Stomach (tissue), 9 donors: ENCODE measurements around the gene PATZ1. TPM values are rescaled to one million over a fixed set of nuclear protein-coding genes. Genes with fewer than 3 reads are reported as not detected.
A peak's percentile ranks its signal among the peaks of the same experiment; 100 is the strongest.

Source experiments
- DNase-seq, 2 donors: peaks; one replicate each; pipeline versions ENCODE4 v3.0.0 to v3.0.0-alpha.2; 2013 to 2019
- H3K27ac ChIP-seq, 5 donors: fragments of 200-600 bp in 4 of 5; sonication (generic) in 4 of 5; one replicate each; pipeline ENCODE4 v1.5.1; 2013 to 2019; ENCODE audit warnings: mild to moderate bottlenecking in 1 of 5, moderate library complexity in 1 of 5
- H3K27me3 ChIP-seq, 3 donors: fragments of 200-600 bp; sonication (generic); one replicate each; pipeline ENCODE4 v1.5.1; 2017 to 2019; ENCODE audit warnings: mixed run types in 1 of 3
- H3K36me3 ChIP-seq, 4 donors: fragments of 200-600 bp; sonication (generic); 1 replicate in 3 of 4; 2 replicates in 1 of 4; pipeline ENCODE4 v1.5.1; 2016 to 2019
- H3K4me1 ChIP-seq, 4 donors: fragments of 200-600 bp; sonication (generic); one replicate each; pipeline ENCODE4 v1.5.1; 2016 to 2019
- H3K4me3 ChIP-seq, 4 donors: fragments of 200-600 bp; sonication (generic) in 3 of 4; one replicate each; pipeline ENCODE4 v1.5.1; 2016 to 2019; ENCODE audit warnings: mild to moderate bottlenecking in 1 of 4
- H3K9me3 ChIP-seq, 4 donors: fragments of 200-600 bp; sonication (generic); one replicate each; pipeline ENCODE4 v1.5.1; 2016 to 2019
- EP300 ChIP-seq: sonication (generic); formaldehyde crosslinking; IDR thresholded peaks from one replicate; pipeline ENCODE4 v1.6.1; 2017; ENCODE audit warnings: antibody characterized with exemption
- POLR2A ChIP-seq, 4 donors: fragments of 450-650 bp; IDR thresholded peaks; one replicate each; pipeline ENCODE4 v1.6.1; 2016; ENCODE audit warnings: antibody characterized with exemption in 4 of 4, control low read depth in 2 of 4, mild to moderate bottlenecking in 1 of 4, moderate library complexity in 1 of 4
- POLR2AphosphoS5 ChIP-seq, 3 donors: sonication (generic); formaldehyde crosslinking; IDR thresholded peaks; one replicate each; pipeline ENCODE4 v1.6.1; 2016; ENCODE audit warnings: antibody characterized with exemption in 3 of 3
- WGBS, 5 donors: extraction: QIAGEN DNeasy Blood & Tissue Kit in 3 of 5; methylation state at CpG; one replicate each; pipeline versions ENCODE4 v1.1.5 to v1.1.7; 2013 to 2018; 5-methylcytosine and 5-hydroxymethylcytosine counted together
- intact Hi-C: fragments of 100-400 bp; cut with DNase I; formaldehyde crosslinking; loops from one replicate; pipeline ENCODE4 v1.15.1; 2023; ENCODE audit warnings: low total_unique reads
- polyA plus RNA-seq, 3 donors: library from polyadenylated mRNA; stranded (reverse); fragments of 200-250 nt; gene quantifications; one replicate each; pipeline ENCODE4 v1.2.3, GENCODE V29; 2013
- small RNA-seq, 4 donors: library from RNA; depleted of rRNA; stranded (forward); fragments of <200 nt; gene quantifications; one replicate each; pipeline ENCODE3, GENCODE V24; 2016
- total RNA-seq, 5 donors: library from RNA; depleted of rRNA; stranded (reverse); fragments of >200 nt; gene quantifications; one replicate each; pipeline versions ENCODE4 v1.1.0 to v1.2.3, GENCODE V29; 2014 to 2016
- TF ChIP-seq, protein P1 (sequence below), 7 experiments: fragments of 450-650 bp in 4 of 7; fragments of 200-600 bp in 3 of 7; sonication (generic) in 3 of 7; IDR thresholded peaks; one replicate each; pipeline ENCODE4 v1.5.1; 2016 to 2019; ENCODE audit warnings: antibody characterized with exemption in 7 of 7, control low read depth in 2 of 7, mild to moderate bottlenecking in 1 of 7
- donor health status: healthy with polysubstance abuse.
- donor health status: Bipolar disorder and iron deficiency.
- donor health status: healthy.

Gene PATZ1
- total and polyA plus RNA-seq, 8 donors = 4.9 to 21.1 (median 14.0) TPM

DNA sequence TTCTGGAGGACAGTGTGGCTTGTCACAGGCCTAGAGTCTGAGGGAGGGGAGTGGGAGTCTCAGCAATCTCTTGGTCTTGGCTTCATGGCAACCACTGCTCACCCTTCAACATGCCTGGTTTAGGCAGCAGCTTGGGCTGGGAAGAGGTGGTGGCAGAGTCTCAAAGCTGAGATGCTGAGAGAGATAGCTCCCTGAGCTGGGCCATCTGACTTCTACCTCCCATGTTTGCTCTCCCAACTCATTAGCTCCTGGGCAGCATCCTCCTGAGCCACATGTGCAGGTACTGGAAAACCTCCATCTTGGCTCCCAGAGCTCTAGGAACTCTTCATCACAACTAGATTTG, 66.8 kb downstream of the PATZ1 start:
- Histone ChIP-seq H3K36me3 (peaks cover 67 to 97% (median 94%) of the 10 kb centered on the region in 4 donors), H3K4me1 (peaks cover 11 to 76% (median 46%) of the 10 kb centered on the region in 4 donors), H3K4me3 (no peak overlapping the region), H3K9me3 (no peaks in the 10 kb centered on the region), H3K27ac (peak overlapping the region; percentile 43 to 80 (median 74)), H3K27me3 (no peaks in the 10 kb centered on the region)
- DNase-seq = no peak
- TF ChIP-seq POLR2AphosphoS5 (IDR thresholded peaks at IDR 0.05) = no peak
- TF ChIP-seq EP300 = no peak
- intact Hi-C loops = no loop called here

DNA sequence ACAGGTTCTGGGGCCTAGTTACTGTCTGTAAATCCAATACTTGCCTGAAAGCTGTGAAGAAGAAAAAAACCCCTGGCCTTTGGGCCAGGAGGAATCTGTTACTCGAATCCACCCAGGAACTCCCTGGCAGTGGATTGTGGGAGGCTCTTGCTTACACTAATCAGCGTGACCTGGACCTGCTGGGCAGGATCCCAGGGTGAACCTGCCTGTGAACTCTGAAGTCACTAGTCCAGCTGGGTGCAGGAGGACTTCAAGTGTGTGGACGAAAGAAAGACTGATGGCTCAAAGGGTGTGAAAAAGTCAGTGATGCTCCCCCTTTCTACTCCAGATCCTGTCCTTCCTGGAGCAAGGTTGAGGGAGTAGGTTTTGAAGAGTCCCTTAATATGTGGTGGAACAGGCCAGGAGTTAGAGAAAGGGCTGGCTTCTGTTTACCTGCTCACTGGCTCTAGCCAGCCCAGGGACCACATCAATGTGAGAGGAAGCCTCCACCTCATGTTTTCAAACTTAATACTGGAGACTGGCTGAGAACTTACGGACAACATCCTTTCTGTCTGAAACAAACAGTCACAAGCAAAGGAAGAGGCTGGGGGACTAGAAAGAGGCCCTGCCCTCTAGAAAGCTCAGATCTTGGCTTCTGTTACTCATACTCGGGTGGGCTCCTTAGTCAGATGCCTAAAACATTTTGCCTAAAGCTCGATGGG, 67.4 kb downstream of the PATZ1 start:
- H3K9me3 ChIP-seq = no peaks in the 10 kb centered on the region
- TF ChIP-seq POLR2A (IDR thresholded peaks at IDR 0.05) (no peak), POLR2AphosphoS5 (IDR thresholded peaks at IDR 0.05) (peak in 1 of 3 donors; percentile 32)
- H3K4me1 ChIP-seq = peaks cover 10 to 73% (median 47%) of the 10 kb centered on the region in 4 donors
- no peaks in the 10 kb centered on the region for H3K27me3 ChIP-seq
- H3K27ac ChIP-seq = peak overlapping the region; percentile 43 to 80 (median 74)
- peaks cover 68 to 97% (median 94%) of the 10 kb centered on the region in 4 donors for H3K36me3 ChIP-seq
- DNase-seq = peak; percentile 51 to 77
- WGBS, 5 donors = 49 to 66% (median 56%) methylated on average over 6 of the region's 6 CpGs
- H3K4me3 ChIP-seq = no peak overlapping the region
- intact Hi-C loops = no loop called here

DNA sequence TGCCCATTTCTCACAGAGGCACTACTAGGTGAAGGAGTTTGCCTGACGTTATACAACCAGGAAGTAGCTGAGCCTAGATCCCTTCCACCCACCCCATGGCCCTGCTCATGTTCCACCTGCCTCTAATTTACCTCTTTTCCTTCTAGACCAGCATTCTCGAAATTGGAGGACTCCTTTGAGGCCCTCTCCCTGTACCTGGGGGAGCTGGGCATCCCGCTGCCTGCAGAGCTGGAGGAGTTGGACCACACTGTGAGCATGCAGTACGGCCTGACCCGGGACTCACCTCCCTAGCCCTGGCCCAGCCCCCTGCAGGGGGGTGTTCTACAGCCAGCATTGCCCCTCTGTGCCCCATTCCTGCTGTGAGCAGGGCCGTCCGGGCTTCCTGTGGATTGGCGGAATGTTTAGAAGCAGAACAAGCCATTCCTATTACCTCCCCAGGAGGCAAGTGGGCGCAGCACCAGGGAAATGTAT, 68.0 kb downstream of the PATZ1 start:
- Histone ChIP-seq H3K27ac (peak overlapping the region; percentile 43 to 80 (median 74)), H3K4me3 (no peak overlapping the region), H3K36me3 (peaks cover 68 to 97% (median 94%) of the 10 kb centered on the region in 4 donors), H3K9me3 (no peaks in the 10 kb centered on the region), H3K27me3 (no peaks in the 10 kb centered on the region), H3K4me1 (peaks cover 15 to 67% (median 52%) of the 10 kb centered on the region in 4 donors)
- intact Hi-C loops = no loop called here
- no peak for TF ChIP-seq EP300
- no peak for DNase-seq
- WGBS, 5 donors = 56 to 72% (median 67%) methylated on average over 9 of the region's 9 CpGs

DNA sequence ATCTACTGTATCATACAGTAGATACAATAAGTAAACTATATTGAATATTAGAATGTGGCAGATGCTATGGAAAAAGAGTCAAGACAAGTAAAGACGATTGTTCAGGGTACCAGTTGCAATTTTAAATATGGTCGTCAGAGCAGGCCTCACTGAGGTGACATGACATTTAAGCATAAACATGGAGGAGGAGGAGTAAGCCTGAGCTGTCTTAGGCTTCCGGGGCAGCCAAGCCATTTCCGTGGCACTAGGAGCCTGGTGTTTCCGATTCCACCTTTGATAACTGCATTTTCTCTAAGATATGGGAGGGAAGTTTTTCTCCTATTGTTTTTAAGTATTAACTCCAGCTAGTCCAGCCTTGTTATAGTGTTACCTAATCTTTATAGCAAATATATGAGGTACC, 68.4 kb downstream of the PATZ1 start:
- Histone ChIP-seq H3K36me3 (peaks cover 67 to 97% (median 94%) of the 10 kb centered on the region in 4 donors), H3K27ac (peak overlapping the region; percentile 49 to 80 (median 74)), H3K27me3 (no peaks in the 10 kb centered on the region), H3K4me1 (peaks cover 18 to 67% (median 54%) of the 10 kb centered on the region in 4 donors), H3K9me3 (no peaks in the 10 kb centered on the region), H3K4me3 (no peak overlapping the region)
- intact Hi-C loops = no loop called here
- TF ChIP-seq, protein P1, sequence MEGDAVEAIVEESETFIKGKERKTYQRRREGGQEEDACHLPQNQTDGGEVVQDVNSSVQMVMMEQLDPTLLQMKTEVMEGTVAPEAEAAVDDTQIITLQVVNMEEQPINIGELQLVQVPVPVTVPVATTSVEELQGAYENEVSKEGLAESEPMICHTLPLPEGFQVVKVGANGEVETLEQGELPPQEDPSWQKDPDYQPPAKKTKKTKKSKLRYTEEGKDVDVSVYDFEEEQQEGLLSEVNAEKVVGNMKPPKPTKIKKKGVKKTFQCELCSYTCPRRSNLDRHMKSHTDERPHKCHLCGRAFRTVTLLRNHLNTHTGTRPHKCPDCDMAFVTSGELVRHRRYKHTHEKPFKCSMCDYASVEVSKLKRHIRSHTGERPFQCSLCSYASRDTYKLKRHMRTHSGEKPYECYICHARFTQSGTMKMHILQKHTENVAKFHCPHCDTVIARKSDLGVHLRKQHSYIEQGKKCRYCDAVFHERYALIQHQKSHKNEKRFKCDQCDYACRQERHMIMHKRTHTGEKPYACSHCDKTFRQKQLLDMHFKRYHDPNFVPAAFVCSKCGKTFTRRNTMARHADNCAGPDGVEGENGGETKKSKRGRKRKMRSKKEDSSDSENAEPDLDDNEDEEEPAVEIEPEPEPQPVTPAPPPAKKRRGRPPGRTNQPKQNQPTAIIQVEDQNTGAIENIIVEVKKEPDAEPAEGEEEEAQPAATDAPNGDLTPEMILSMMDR (IDR thresholded peaks at IDR 0.05) = no peak
- TF ChIP-seq POLR2A (IDR thresholded peaks at IDR 0.05) (no peak), EP300 (no peak)
- DNase-seq = no peak
- WGBS, 5 donors = 38 to 51% (median 44%) methylated on average over 5 of the region's 5 CpGs

DNA sequence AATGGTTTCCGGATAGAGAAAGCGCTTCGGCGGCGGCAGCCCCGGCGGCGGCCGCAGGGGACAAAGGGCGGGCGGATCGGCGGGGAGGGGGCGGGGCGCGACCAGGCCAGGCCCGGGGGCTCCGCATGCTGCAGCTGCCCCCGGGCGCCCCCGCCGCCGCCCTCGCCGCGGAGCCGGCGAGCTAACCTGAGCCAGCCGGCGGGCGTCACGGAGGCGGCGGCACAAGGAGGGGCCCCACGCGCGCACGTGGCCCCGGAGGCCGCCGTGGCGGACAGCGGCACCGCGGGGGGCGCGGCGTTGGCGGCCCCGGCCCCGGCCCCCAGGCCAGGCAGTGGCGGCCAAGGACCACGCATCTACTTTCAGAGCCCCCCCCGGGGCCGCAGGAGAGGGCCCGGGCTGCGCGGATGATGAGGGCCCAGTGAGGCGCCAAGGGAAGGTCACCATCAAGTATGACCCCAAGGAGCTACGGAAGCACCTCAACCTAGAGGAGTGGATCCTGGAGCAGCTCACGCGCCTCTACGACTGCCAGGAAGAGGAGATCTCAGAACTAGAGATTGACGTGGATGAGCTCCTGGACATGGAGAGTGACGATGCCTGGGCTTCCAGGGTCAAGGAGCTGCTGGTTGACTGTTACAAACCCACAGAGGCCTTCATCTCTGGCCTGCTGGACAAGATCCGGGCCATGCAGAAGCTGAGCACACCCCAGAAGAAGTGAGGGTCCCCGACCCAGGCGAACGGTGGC, 69.5 kb downstream of the PATZ1 start:
- DNase-seq = no peak
- Histone ChIP-seq H3K27me3 (no peaks in the 10 kb centered on the region), H3K4me3 (no peak overlapping the region), H3K36me3 (peaks cover 56 to 97% (median 93%) of the 10 kb centered on the region in 4 donors), H3K9me3 (no peaks in the 10 kb centered on the region), H3K27ac (no peak overlapping the region), H3K4me1 (peaks cover 23 to 65% (median 55%) of the 10 kb centered on the region in 4 donors)
- TF ChIP-seq POLR2A (IDR thresholded peaks at IDR 0.05) = no peak
- WGBS, 5 donors = 89 to 94% (median 92%) methylated on average over 50 to 69 of the region's 69 CpGs
- intact Hi-C loops = no loop called here

Small RNA genes within 50 kb of the gene (small RNA-seq; reads per million reads assigned to genes)
- gene RNA5SP496 = 0 reads per million in 4 donors
- gene RNU6-338P = 0 reads per million in 4 donors

Other genes with a start within 250 kb of the PATZ1 start
- 1,000 to 10,000 TPM in 1 of 5 donors, 100 to 1,000 TPM in 3, 10 to 100 TPM in 1; 59.8 to 1,443 (median 573) TPM for gene SELENOM, start 238.8 kb downstream of the PATZ1 start, total RNA-seq
- 100 to 1,000 TPM; 243 to 454 (median 300) TPM for gene SELENOM, start 238.8 kb downstream of the PATZ1 start, polyA plus RNA-seq
- 10 to 100 TPM in 2 of 5 donors, 1 to 10 TPM in 3; 1.8 to 34.4 (median 9.6) TPM for gene INPP5J, start 223.4 kb downstream of the PATZ1 start, total RNA-seq
- gene INPP5J, start 223.4 kb downstream of the PATZ1 start, polyA plus RNA-seq = 1 to 10 TPM; 5.5 to 9.5 (median 7.5) TPM
- not detected for gene PLA2G3, start 205.8 kb downstream of the PATZ1 start, total RNA-seq
- gene PLA2G3, start 205.8 kb downstream of the PATZ1 start, polyA plus RNA-seq = 1 to 10 TPM in 1 of 3 donors, under 1 TPM in 1, not detected in 1; 0.75 to 2.5 TPM
- 10 to 100 TPM in 4 of 5 donors, 1 to 10 TPM in 1; 3.5 to 35.7 (median 24.4) TPM for gene RNF185, start 186.2 kb downstream of the PATZ1 start, total RNA-seq
- 10 to 100 TPM; 18.9 to 25.4 (median 19.2) TPM for gene RNF185, start 186.2 kb downstream of the PATZ1 start, polyA plus RNA-seq
- gene LIMK2, start 134.0 kb downstream of the PATZ1 start, total RNA-seq = 100 to 1,000 TPM in 3 of 5 donors, 10 to 100 TPM in 2; 96.3 to 541 (median 124) TPM
- gene LIMK2, start 134.0 kb downstream of the PATZ1 start, polyA plus RNA-seq = 10 to 100 TPM; 19.9 to 26.6 (median 24.0) TPM
- gene PIK3IP1, start 53.9 kb downstream of the PATZ1 start, total RNA-seq = 10 to 100 TPM in 3 of 5 donors, 1 to 10 TPM in 2; 3.5 to 53.0 (median 20.5) TPM
- 1 to 10 TPM; 6.6 to 8.5 (median 7.6) TPM for gene PIK3IP1, start 53.9 kb downstream of the PATZ1 start, polyA plus RNA-seq
- gene DRG1, start 53.3 kb upstream of the PATZ1 start, total RNA-seq = 10 to 100 TPM in 4 of 5 donors, 1 to 10 TPM in 1; 9.4 to 62.2 (median 35.0) TPM
- 10 to 100 TPM; 43.9 to 51.2 (median 46.2) TPM for gene DRG1, start 53.3 kb upstream of the PATZ1 start, polyA plus RNA-seq
- gene EIF4ENIF1, start 143.5 kb upstream of the PATZ1 start, total RNA-seq = 10 to 100 TPM in 4 of 5 donors, 1 to 10 TPM in 1; 7.8 to 32.6 (median 19.3) TPM
- gene EIF4ENIF1, start 143.5 kb upstream of the PATZ1 start, polyA plus RNA-seq = 10 to 100 TPM in 1 of 3 donors, 1 to 10 TPM in 2; 8.0 to 10.2 (median 8.1) TPM
- 100 to 1,000 TPM in 1 of 5 donors, 10 to 100 TPM in 4; 28.4 to 194 (median 42.6) TPM for gene SFI1, start 150.2 kb upstream of the PATZ1 start, total RNA-seq
- gene SFI1, start 150.2 kb upstream of the PATZ1 start, polyA plus RNA-seq = 10 to 100 TPM; 11.3 to 23.7 (median 15.1) TPM